ENCODE data around the gene RAP1GAP.

Gene RAP1GAP

DNA sequence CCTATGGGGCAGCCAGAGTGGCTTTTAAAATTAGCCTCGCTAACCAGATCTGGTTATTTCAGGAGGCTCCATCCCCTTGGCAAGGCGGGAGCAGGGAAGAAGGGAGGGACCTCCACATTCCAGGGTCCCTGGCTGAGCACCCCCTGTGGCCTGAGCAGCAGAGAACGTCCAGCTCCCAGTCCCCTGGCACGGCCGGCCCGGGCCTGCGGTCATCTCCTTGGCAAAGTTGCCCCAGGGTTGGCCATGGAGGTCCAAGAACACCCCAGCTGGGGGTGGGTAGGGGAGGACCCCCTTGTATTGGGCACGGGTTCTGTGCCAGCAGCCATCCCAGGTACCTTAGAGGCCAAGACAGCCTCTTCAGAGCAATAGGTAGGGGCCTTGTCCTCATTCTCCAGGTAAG is 75.9 kb downstream of the RAP1GAP start:
- H3K27me3 ChIP-seq (ENCODE audit: low read depth), result no peaks in the 10 kb centered on the region

DNA sequence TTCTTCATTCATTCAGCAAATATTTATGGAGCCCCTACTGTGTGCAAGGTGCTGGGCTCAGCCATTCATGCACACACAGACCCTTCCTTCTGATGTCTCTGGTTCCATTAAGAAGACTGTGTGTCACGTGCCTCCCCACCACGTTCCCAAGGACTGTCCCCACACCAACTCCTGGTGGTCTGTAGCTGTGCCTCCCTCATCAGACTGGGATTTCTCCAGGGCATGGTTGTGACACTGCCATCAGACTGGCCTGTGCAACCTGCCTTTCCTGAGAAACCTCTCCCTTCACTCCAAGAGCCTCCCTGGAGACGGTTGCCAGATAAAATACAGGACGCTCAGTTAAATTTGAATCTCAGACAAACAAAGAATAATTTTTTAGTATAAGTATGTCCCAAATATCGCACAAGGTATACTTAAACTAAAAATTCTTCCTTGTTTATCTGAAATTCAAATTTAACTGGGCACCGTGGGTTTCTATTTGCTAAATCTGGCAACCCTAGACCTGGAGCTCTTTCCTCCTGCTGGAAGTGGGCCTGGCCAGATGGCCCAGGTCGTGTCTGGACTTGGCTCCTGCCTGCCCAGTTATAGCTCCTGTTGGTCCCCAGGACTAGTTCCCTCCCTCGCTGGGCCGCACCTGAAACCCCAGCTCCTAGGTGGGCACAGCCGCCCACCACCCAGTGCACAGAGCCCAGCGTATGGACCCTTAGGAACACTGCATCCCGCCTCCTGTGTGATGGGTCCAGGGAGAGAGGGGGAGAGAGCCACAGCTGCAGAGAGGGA is 76.9 kb downstream of the RAP1GAP start:
- no peaks in the 10 kb centered on the region for H3K27me3 ChIP-seq (ENCODE audit: low read depth)
- in situ Hi-C loops (cut with MboI; ENCODE audit: low sequenced_read_pairs), result no loop called here
- no peak overlapping the region for H3K4me3 ChIP-seq
- no peaks in the 10 kb centered on the region for H3K9me3 ChIP-seq
- no peaks in the 10 kb centered on the region for H3K4me1 ChIP-seq
- no peak for DNase-seq (ENCODE audit: low spot score in 2 of 2)
- H3K36me3 ChIP-seq (replicated peaks), result no peaks in the 10 kb centered on the region

More for the DNA sequence above, 75.9 kb downstream of the RAP1GAP start:
- Histone ChIP-seq H3K9me3 (no peaks in the 10 kb centered on the region), H3K4me3 (no peak overlapping the region), H3K36me3 (replicated peaks) (no peaks in the 10 kb centered on the region), H3K4me1 (no peaks in the 10 kb centered on the region)
- DNase-seq (ENCODE audit: low spot score in 2 of 2), result no peak
- in situ Hi-C loops (cut with MboI; ENCODE audit: low sequenced_read_pairs), result no loop called here

DNA sequence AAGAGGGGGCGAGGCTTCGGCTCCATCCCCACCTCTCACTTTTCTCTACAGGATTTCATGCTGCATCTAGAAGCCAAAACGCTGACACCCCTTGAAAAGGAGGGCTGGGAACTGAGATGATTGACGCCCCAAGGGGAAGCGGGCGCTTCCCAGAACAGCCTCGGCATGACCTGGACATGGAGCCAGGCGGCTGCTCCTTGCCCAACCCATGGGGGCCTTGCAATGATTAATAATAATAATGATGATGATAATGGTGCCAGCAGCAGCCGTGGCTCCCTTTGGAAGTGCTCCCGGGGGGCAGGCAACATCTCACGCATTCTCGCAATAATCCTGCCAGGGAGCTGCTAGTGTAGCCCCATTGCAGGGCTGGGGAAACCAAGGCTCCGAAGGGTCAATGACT is 78.2 kb downstream of the RAP1GAP start:
- Histone ChIP-seq H3K4me3 (no peak overlapping the region), H3K27me3 (ENCODE audit: low read depth) (no peaks in the 10 kb centered on the region), H3K9me3 (no peaks in the 10 kb centered on the region), H3K4me1 (no peaks in the 10 kb centered on the region), H3K36me3 (replicated peaks) (no peaks in the 10 kb centered on the region)
- no peak for DNase-seq (ENCODE audit: low spot score in 2 of 2)
- in situ Hi-C loops (cut with MboI; ENCODE audit: low sequenced_read_pairs), result no loop called here

DNA sequence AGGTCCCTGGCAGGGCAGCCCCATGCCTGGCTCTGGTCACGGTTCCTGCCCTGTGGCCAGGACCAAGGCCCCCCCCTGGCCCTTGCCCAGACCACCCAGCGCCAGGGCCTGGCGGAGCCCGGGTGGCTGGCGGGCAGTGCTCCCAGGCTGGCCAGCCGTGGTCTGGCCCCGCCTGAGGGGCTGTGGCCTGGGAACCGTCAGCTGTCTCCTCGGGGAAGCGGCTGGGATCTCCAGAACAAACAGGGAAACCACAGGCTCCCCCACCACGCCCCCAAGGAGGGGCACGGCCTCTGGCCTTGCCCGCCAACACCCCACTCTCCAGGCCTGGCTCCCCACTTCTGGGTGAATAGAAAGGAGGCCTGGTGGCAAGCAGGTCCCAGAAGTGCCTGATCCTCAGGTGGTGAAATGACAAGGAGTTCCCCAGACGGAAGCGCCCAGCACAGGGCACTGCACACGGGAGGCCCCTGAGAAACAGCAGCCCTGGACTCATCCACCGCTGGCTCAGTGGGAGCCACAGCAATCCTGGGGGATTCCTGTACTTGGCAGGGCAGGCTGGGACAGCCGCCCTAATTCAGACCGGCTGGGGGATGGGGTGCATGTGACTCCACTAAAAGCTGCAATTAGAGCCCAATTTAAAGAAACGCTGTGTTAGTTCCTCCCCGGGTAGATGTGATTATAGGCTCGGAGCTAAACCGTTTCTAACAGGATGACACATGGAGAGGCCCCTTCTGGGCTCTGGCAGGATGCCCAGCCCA is 78.9 kb downstream of the RAP1GAP start:
- no peak for DNase-seq (ENCODE audit: low spot score in 2 of 2)
- in situ Hi-C loops (cut with MboI; ENCODE audit: low sequenced_read_pairs), result no loop called here
- H3K4me1 ChIP-seq, result no peaks in the 10 kb centered on the region
- no peaks in the 10 kb centered on the region for H3K36me3 ChIP-seq (replicated peaks)
- no peaks in the 10 kb centered on the region for H3K27me3 ChIP-seq (ENCODE audit: low read depth)
- no peaks in the 10 kb centered on the region for H3K9me3 ChIP-seq
- no peak overlapping the region for H3K4me3 ChIP-seq

- Histone ChIP-seq H3K9me3 (no peaks in the 10 kb centered on the region), H3K4me3 (no peak overlapping the region), H3K27me3 (ENCODE audit: low read depth) (no peaks in the 10 kb centered on the region), H3K4me1 (no peaks in the 10 kb centered on the region), H3K36me3 (replicated peaks) (no peaks in the 10 kb centered on the region)
- DNase-seq (ENCODE audit: low spot score in 2 of 2), result no peak
- in situ Hi-C loops (cut with MboI; ENCODE audit: low sequenced_read_pairs), result no loop called here
These were observed 79.5 kb downstream of the RAP1GAP start for GRCh38 chr1:21589618-21590017.

DNA sequence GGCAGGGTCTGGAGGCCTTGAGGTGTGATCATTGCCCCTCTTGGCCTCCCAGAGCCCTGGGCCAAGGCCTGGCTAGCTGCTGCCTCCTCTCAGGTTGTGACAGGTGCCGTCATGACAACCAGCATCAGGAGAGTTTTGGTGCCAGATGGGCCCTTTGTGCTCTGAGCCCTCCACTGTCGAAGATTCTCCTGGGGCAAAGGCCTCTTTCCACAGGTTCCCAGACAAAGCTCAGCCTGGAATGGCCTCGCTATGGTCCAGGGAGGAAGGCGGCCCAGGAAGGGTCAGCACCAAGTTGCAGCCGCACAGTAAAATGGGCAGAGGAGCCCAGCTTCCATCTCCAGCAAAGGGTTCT is 81.6 kb downstream of the RAP1GAP start:
- Histone ChIP-seq H3K4me1 (no peaks in the 10 kb centered on the region), H3K36me3 (replicated peaks) (no peaks in the 10 kb centered on the region), H3K9me3 (no peaks in the 10 kb centered on the region), H3K4me3 (no peak overlapping the region), H3K27me3 (ENCODE audit: low read depth) (no peaks in the 10 kb centered on the region; the same call in 1 of the 2 replicates)
- DNase-seq (ENCODE audit: low spot score in 2 of 2), result no peak
- in situ Hi-C loops (cut with MboI; ENCODE audit: low sequenced_read_pairs), result no loop called here

- Histone ChIP-seq H3K27me3 (ENCODE audit: low read depth) (no peaks in the 10 kb centered on the region; the same call in 1 of the 2 replicates), H3K36me3 (replicated peaks) (no peaks in the 10 kb centered on the region), H3K9me3 (no peaks in the 10 kb centered on the region), H3K4me1 (no peaks in the 10 kb centered on the region), H3K4me3 (no peak overlapping the region)
- in situ Hi-C loops (cut with MboI; ENCODE audit: low sequenced_read_pairs), result no loop called here
- peak in 1 of 2 experiments; percentile 30 for DNase-seq (ENCODE audit: low spot score in 2 of 2)
These were observed 82.1 kb downstream of the RAP1GAP start for GRCh38 chr1:21586846-21587601.

DNA sequence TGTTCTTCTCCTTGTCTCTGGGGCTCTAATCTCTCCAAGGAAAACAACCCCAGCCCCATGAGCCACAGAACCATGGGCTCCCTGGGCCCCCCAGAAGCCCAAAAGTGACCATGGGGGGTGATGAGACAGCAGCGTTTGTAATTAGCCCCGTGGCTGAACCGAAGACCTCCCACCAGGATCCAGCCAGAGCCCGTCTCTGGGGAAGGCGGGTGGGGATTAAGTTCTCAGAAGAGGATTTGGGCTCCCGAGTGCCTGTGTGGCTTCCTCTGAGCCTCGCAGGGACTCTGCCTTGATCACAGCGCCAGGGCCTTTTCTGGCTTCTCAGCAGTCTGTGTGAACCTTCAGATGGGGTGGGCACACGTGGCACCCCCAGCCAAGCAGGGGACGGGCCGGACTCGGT is 82.9 kb downstream of the RAP1GAP start:
- in situ Hi-C loops (cut with MboI; ENCODE audit: low sequenced_read_pairs), result no loop called here
- Histone ChIP-seq H3K4me3 (no peak overlapping the region), H3K36me3 (replicated peaks) (no peaks in the 10 kb centered on the region), H3K27me3 (ENCODE audit: low read depth) (no peaks in the 10 kb centered on the region; the same call in 1 of the 2 replicates), H3K4me1 (no peaks in the 10 kb centered on the region), H3K9me3 (no peaks in the 10 kb centered on the region)
- peak in 1 of 2 experiments; percentile 29 for DNase-seq (ENCODE audit: low spot score in 2 of 2)

DNA sequence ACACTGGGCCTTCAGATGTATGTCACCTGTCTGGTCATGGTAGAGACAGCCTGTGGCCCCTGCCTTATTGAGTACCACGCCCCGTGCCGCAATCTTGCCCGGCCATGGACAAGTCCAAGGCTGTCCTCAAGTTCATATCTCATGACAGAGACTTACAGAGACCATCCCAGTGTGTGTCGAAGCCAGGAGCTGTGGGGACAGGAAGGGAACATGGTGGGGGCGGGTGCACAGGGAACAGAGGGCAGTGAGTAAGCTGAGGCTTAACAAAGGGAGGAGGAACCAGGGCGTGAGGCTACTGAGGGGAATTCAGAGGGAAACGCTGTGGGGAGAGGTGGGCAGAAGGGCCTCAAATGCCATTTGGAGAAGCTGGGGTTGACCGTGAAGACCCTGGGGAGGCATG is 84.1 kb downstream of the RAP1GAP start:
- Histone ChIP-seq H3K27me3 (ENCODE audit: low read depth) (no peaks in the 10 kb centered on the region; the same call in 1 of the 2 replicates), H3K4me1 (no peaks in the 10 kb centered on the region), H3K9me3 (no peaks in the 10 kb centered on the region), H3K36me3 (replicated peaks) (no peaks in the 10 kb centered on the region), H3K4me3 (no peak overlapping the region)
- in situ Hi-C loops (cut with MboI; ENCODE audit: low sequenced_read_pairs), result no loop called here
- DNase-seq (ENCODE audit: low spot score in 2 of 2), result no peak

DNA sequence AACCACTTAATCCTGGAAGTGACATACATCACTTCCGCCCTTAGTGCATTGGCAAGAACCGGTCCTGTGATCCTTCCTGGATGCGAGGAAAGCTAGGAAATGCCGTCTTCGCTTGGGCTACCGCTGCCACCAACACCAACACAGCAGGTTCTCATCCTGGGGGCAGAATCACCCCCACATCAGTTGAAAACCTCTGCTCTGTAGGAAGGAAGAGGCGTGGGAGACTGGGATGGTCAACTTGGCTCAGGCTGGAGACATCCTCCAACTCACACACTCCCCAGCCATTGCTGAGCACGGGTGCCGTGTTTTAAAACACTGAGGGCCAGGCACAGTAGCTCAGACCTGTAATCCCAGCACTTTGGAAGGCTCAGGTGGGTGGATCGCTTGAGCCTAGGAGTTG is 85.1 kb downstream of the RAP1GAP start:
- no peaks in the 10 kb centered on the region for H3K4me1 ChIP-seq
- H3K9me3 ChIP-seq, result no peaks in the 10 kb centered on the region
- in situ Hi-C loops (cut with MboI; ENCODE audit: low sequenced_read_pairs), result no loop called here
- H3K36me3 ChIP-seq (replicated peaks), result no peaks in the 10 kb centered on the region
- no peak for DNase-seq (ENCODE audit: low spot score in 2 of 2)
- H3K27me3 ChIP-seq (ENCODE audit: low read depth), result no peaks in the 10 kb centered on the region; the same call in 1 of the 2 replicates
- no peak overlapping the region for H3K4me3 ChIP-seq

- no peak overlapping the region for H3K4me3 ChIP-seq
- no peaks in the 10 kb centered on the region; the same call in 1 of the 2 replicates for H3K27me3 ChIP-seq (ENCODE audit: low read depth)
- in situ Hi-C loops (cut with MboI; ENCODE audit: low sequenced_read_pairs), result loop anchor here (10.0 kb wide), 1 partner anchor 205 kb away; no protein-coding TSS in a partner anchor
- H3K36me3 ChIP-seq (replicated peaks), result no peaks in the 10 kb centered on the region
- H3K9me3 ChIP-seq, result no peaks in the 10 kb centered on the region
- peaks cover 4% of the 10 kb centered on the region for H3K4me1 ChIP-seq
- DNase-seq (ENCODE audit: low spot score in 2 of 2), result no peak
These were observed 89.4 kb downstream of the RAP1GAP start for GRCh38 chr1:21579791-21580190.

- Histone ChIP-seq H3K4me1 (peaks cover 14% of the 10 kb centered on the region), H3K27me3 (ENCODE audit: low read depth) (no peaks in the 10 kb centered on the region), H3K4me3 (no peak overlapping the region), H3K36me3 (replicated peaks) (no peaks in the 10 kb centered on the region), H3K9me3 (no peaks in the 10 kb centered on the region)
- in situ Hi-C loops (cut with MboI; ENCODE audit: low sequenced_read_pairs), result loop anchor here (10.0 kb wide), 1 partner anchor 203 kb away; no protein-coding TSS in a partner anchor
- no peak for DNase-seq (ENCODE audit: low spot score in 2 of 2)
These were observed 91.2 kb downstream of the RAP1GAP start for GRCh38 chr1:21577933-21578332.

- Histone ChIP-seq H3K4me1 (peaks cover 14% of the 10 kb centered on the region), H3K9me3 (no peaks in the 10 kb centered on the region), H3K36me3 (replicated peaks) (no peaks in the 10 kb centered on the region), H3K27me3 (ENCODE audit: low read depth) (no peaks in the 10 kb centered on the region), H3K4me3 (no peak overlapping the region)
- no peak for DNase-seq (ENCODE audit: low spot score in 2 of 2)
- in situ Hi-C loops (cut with MboI; ENCODE audit: low sequenced_read_pairs), result loop anchor here (10.0 kb wide), 1 partner anchor 203 kb away; no protein-coding TSS in a partner anchor
These were observed 91.8 kb downstream of the RAP1GAP start for GRCh38 chr1:21577324-21577723.
